ENCODE data around the gene CD300E. TPM values are rescaled to one million over a fixed set of nuclear protein-coding genes. Genes with fewer than 3 reads are reported as not detected.

CD300E gene
- total and polyA plus RNA-seq, 2 donors (not counting 3 experiments of a cell fraction or from before 2014, with no cell fraction given): not detected

- Histone ChIP-seq H3K9ac (replicated peaks; ENCODE audit: extremely low read depth, insufficient read depth, low read length) (no peak overlapping the region), H3K4me2 (ENCODE audit: insufficient read depth, low read length) (no peak overlapping the region), H3K9me1 (replicated peaks; ENCODE audit: control insufficient read depth, extremely low read depth, insufficient read depth, low read length) (no peaks in the 10 kb centered on the region), H3K4me3 (replicated peaks in 1 of 3; ENCODE audit: insufficient read depth in 1 of 3, low read depth in 1 of 3, low read length in 3 of 3) (no peak overlapping the region), H4K20me1 (replicated peaks; ENCODE audit: control insufficient read depth, extremely low read depth, insufficient read depth, low read length) (no peaks in the 10 kb centered on the region), H3K9me3 (replicated peaks; ENCODE audit: control insufficient read depth, insufficient read depth, low read length) (no peaks in the 10 kb centered on the region), H2AFZ (ENCODE audit: low read depth, low read length) (no peak overlapping the region), H3K27me3 (ENCODE audit: control insufficient read depth in 2 of 2, insufficient read depth in 2 of 2, low read length in 2 of 2) (no peaks in the 10 kb centered on the region), H3K4me1 (ENCODE audit: control insufficient read depth, extremely low read depth, insufficient read depth, low read length) (no peaks in the 10 kb centered on the region), H3K27ac (ENCODE audit: insufficient read depth, low read depth, low read length) (no peak overlapping the region), H3K36me3 (ENCODE audit: control insufficient read depth in 2 of 2, extremely low read depth in 1 of 2, insufficient read depth in 2 of 2, low read length in 2 of 2) (no peaks in the 10 kb centered on the region), H3K79me2 (ENCODE audit: control insufficient read depth, insufficient read depth, low read length) (no peaks in the 10 kb centered on the region)
- TF ChIP-seq POLR2A (IDR thresholded peaks at IDR 0.05; ENCODE audit: low read depth, low read length): no peak
- peak; percentile 78 for TF ChIP-seq MAX (IDR thresholded peaks at IDR 0.05; ENCODE audit: insufficient read depth, insufficient read length)
- BruUV-seq (replicated peaks): no TSS peak
- FAIRE-seq: peak; percentile 72
- peak; percentile 72 for DNase-seq (ENCODE audit: low read depth, low spot score)
- intact Hi-C loops (cut with micrococcal nuclease): no loop called here
- CTCF ChIA-PET: interaction anchor here (0.5 to 1.7 kb wide), 3 partner anchors 13 to 147 kb away, joined by 3 to 6 read pairs (median 3); no protein-coding TSS in a partner anchor
- POLR2A ChIA-PET: no interaction called here
- dilution Hi-C loops (cut with MboI; ENCODE audit: extremely low pct_ligation_motif_present, low sequenced_read_pairs): no loop called here
Measured at GRCh38 chr17:74671031-74671771, 47.7 kb upstream of the CD300E start.

GRCh38 chr17:74670329-74670728 is 46.8 kb upstream of the CD300E start:
- H3K79me2 ChIP-seq (ENCODE audit: control insufficient read depth, insufficient read depth, low read length): no peaks in the 10 kb centered on the region
- H3K4me2 ChIP-seq (ENCODE audit: insufficient read depth, low read length): no peak overlapping the region
- intact Hi-C loops (cut with micrococcal nuclease) (no loop called here), dilution Hi-C loops (cut with MboI; ENCODE audit: extremely low pct_ligation_motif_present, low sequenced_read_pairs) (no loop called here)
- POLR2A ChIA-PET: no interaction called here
- CTCF ChIA-PET: interaction anchor here (1.7 to 2.9 kb wide), 2 partner anchors 13 kb away, joined by 6 to 13 read pairs; no protein-coding TSS in a partner anchor
- FAIRE-seq (no peak), DNase-seq (ENCODE audit: low read depth, low spot score) (no peak)
- H3K9ac ChIP-seq (replicated peaks; ENCODE audit: extremely low read depth, insufficient read depth, low read length): no peak overlapping the region
- no peaks in the 10 kb centered on the region for H3K9me1 ChIP-seq (replicated peaks; ENCODE audit: control insufficient read depth, extremely low read depth, insufficient read depth, low read length)
- no peaks in the 10 kb centered on the region for H3K9me3 ChIP-seq (replicated peaks; ENCODE audit: control insufficient read depth, insufficient read depth, low read length)
- TF ChIP-seq MAX (IDR thresholded peaks at IDR 0.05; ENCODE audit: insufficient read depth, insufficient read length) (no peak), EZH2 (IDR thresholded peaks at IDR 0.05; ENCODE audit: borderline replicate concordance, low read depth, low read length, severe bottlenecking) (no peak), MYC (IDR thresholded peaks at IDR 0.05; ENCODE audit: low read depth, low read length) (no peak), CTCF (IDR thresholded peaks at IDR 0.05; ENCODE audit: extremely low read depth in 1 of 2, insufficient read depth in 1 of 2, low read depth in 1 of 2, low read length in 2 of 2) (no peak), JUN (IDR thresholded peaks at IDR 0.05; ENCODE audit: borderline replicate concordance, insufficient read depth, insufficient read length, low read depth) (no peak), GATA2 (IDR thresholded peaks at IDR 0.05; ENCODE audit: insufficient read depth, insufficient read length, low read depth, low read length) (no peak), POLR2AphosphoS5 (IDR thresholded peaks at IDR 0.05; ENCODE audit: insufficient read depth, low read depth, low read length) (no peak), POLR2A (IDR thresholded peaks at IDR 0.05; ENCODE audit: low read depth, low read length) (no peak), FOS (IDR thresholded peaks at IDR 0.05; ENCODE audit: borderline replicate concordance, insufficient read depth, low read length) (no peak)
- H3K27me3 ChIP-seq (ENCODE audit: control insufficient read depth in 2 of 2, insufficient read depth in 2 of 2, low read length in 2 of 2): no peaks in the 10 kb centered on the region
- H3K27ac ChIP-seq (ENCODE audit: insufficient read depth, low read depth, low read length): no peak overlapping the region
- no peak overlapping the region for H3K4me3 ChIP-seq (replicated peaks in 1 of 3; ENCODE audit: insufficient read depth in 1 of 3, low read depth in 1 of 3, low read length in 3 of 3)
- no peaks in the 10 kb centered on the region for H3K4me1 ChIP-seq (ENCODE audit: control insufficient read depth, extremely low read depth, insufficient read depth, low read length)
- no TSS peak for BruUV-seq (replicated peaks)
- no peaks in the 10 kb centered on the region for H4K20me1 ChIP-seq (replicated peaks; ENCODE audit: control insufficient read depth, extremely low read depth, insufficient read depth, low read length)
- H3K36me3 ChIP-seq (ENCODE audit: control insufficient read depth in 2 of 2, extremely low read depth in 1 of 2, insufficient read depth in 2 of 2, low read length in 2 of 2): no peaks in the 10 kb centered on the region
- no peak overlapping the region for H2AFZ ChIP-seq (ENCODE audit: low read depth, low read length)

All from endothelial cell of umbilical vein (primary cell).